ENCODE measurements around the gene KIF5C.

The KIF5C gene

DNA sequence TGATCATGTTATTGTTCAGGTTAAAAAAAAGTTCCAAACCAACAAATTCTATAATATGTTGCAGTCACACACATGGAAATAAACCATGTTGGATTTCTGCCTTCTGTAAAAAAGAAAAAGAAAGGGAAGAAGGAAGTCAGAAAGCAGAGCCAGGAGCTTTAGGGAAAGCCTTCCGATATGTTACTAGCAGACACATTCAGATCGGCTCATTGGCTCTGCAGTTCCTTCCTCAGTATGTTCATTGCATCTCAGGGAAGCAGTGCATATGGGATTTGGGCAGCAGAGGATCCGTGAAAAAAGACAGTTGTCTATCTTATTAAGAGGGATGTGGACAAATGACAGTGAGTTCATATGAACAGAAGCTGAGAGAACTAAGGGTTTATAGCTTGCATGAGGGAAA lies 68.1 kb downstream of the KIF5C start:
- no peak overlapping the region for H3K4me3 ChIP-seq (ENCODE audit: low read length)
- DNase-seq (ENCODE audit: low read depth) = no peak
- TF ChIP-seq, protein P1, sequence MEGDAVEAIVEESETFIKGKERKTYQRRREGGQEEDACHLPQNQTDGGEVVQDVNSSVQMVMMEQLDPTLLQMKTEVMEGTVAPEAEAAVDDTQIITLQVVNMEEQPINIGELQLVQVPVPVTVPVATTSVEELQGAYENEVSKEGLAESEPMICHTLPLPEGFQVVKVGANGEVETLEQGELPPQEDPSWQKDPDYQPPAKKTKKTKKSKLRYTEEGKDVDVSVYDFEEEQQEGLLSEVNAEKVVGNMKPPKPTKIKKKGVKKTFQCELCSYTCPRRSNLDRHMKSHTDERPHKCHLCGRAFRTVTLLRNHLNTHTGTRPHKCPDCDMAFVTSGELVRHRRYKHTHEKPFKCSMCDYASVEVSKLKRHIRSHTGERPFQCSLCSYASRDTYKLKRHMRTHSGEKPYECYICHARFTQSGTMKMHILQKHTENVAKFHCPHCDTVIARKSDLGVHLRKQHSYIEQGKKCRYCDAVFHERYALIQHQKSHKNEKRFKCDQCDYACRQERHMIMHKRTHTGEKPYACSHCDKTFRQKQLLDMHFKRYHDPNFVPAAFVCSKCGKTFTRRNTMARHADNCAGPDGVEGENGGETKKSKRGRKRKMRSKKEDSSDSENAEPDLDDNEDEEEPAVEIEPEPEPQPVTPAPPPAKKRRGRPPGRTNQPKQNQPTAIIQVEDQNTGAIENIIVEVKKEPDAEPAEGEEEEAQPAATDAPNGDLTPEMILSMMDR (IDR thresholded peaks at IDR 0.05; ENCODE audit: insufficient read depth, low read depth, low read length, missing control alignments) = no peak

- H3K4me3 ChIP-seq (ENCODE audit: low read length) = no peak overlapping the region
- TF ChIP-seq, protein P1 (IDR thresholded peaks at IDR 0.05; ENCODE audit: insufficient read depth, low read depth, low read length, missing control alignments) = no peak
- DNase-seq (ENCODE audit: low read depth) = no peak
Measured at GRCh38 chr2:148944536-148944935, 69.5 kb downstream of the KIF5C start.

- H3K4me3 ChIP-seq (ENCODE audit: low read length) = no peak overlapping the region
- no peak for DNase-seq (ENCODE audit: low read depth)
- TF ChIP-seq, protein P1 (IDR thresholded peaks at IDR 0.05; ENCODE audit: insufficient read depth, low read depth, low read length, missing control alignments) = no peak
Measured at GRCh38 chr2:148947299-148947698, 72.3 kb downstream of the KIF5C start.

DNA sequence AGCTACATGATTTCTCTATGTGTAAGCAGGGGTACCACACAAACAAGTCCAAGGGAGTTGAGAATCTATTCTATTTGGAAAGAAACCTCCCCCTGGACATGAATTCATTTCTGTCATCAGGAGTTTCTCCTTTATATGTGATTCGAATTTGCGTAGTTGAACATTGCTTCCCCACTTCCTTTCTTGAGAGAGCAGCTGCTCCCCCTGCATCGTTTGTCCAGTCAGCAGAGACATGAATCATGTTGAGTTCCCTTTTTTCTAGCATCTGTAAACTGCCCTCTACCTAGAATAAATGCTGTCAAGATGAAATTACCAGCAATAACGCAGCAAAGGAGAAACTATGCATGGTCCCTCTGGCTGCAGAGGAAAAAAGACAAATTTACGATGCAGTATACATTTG lies 73.8 kb downstream of the KIF5C start:
- TF ChIP-seq, protein P1 (IDR thresholded peaks at IDR 0.05; ENCODE audit: insufficient read depth, low read depth, low read length, missing control alignments) = no peak
- H3K4me3 ChIP-seq (ENCODE audit: low read length) = no peak overlapping the region

DNA sequence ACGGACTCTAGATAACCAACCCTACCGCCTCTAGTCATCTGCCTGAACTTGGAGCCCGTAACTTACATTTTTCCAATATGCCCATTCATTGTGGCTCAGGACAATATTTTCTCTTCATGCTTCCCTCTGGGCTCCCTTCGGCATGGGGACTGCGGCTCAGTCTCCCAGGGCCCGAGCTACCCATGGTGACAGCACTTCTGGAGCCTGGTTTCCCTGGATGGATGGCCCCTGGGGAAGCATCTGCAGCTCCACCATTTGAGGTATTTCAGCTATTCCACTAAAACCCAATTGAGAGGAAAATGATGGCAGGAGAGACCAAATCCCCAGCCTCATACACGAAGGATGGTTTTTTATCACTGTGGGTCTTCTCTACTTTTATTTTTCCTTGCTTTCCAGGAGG lies 74.3 kb downstream of the KIF5C start:
- no peak for DNase-seq (ENCODE audit: low read depth)
- TF ChIP-seq, protein P1 (IDR thresholded peaks at IDR 0.05; ENCODE audit: insufficient read depth, low read depth, low read length, missing control alignments) = no peak
- H3K4me3 ChIP-seq (ENCODE audit: low read length) = no peak overlapping the region

More for the DNA sequence above, 73.8 kb downstream of the KIF5C start:
- DNase-seq (ENCODE audit: low read depth) = no peak

DNA sequence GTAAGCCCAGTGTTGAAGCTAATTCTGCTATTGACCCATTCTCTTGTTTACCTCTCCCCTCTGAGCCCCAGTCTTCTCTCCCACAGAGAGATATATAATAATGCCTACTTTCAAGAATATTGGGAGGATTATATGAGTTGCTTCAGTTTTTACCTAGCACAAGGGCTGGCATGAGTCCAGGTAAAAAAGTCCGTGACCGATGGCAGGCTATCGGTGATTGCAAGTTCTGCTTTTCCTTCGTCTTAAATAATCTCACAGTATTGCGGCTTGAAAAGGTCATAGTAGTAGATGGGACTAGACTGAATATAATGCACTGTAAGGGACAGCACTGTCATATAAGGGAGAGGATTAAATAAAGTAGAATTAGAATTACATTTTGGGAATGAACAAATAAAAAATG lies 77.6 kb downstream of the KIF5C start:
- TF ChIP-seq, protein P1 (IDR thresholded peaks at IDR 0.05; ENCODE audit: insufficient read depth, low read depth, low read length, missing control alignments) = no peak
- no peak overlapping the region for H3K4me3 ChIP-seq (ENCODE audit: low read length)
- DNase-seq (ENCODE audit: low read depth) = no peak

DNA sequence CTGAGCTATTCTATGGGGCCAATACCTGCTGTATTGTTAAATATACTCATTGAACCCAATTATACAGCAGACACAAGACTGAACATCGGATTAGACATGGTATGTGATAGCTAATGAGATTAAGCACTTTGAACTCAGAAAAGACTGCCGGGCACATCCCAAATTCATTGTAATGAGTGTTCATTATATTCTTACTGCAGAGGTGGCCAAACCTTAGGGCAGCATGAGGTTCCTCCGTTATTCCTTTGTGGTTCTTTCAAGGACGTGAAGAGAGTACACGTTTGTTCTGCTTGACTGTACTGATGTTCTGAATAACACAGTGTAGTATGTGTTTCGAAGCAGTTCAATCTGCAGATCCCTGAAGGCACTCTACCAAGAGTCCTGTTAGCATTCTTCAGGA lies 78.4 kb downstream of the KIF5C start:
- TF ChIP-seq, protein P1 (IDR thresholded peaks at IDR 0.05; ENCODE audit: insufficient read depth, low read depth, low read length, missing control alignments) = no peak
- DNase-seq (ENCODE audit: low read depth) = no peak
- H3K4me3 ChIP-seq (ENCODE audit: low read length) = no peak overlapping the region

Data from epithelial cell of esophagus (primary cell).